IMR-90 (cell line): ENCODE data around the gene COL27A1.

Experiments used
- BHLHE40 ChIP-seq: fragments of 150-350 bp; IDR thresholded peaks from 2 replicates; pipeline ENCODE4 v1.6.1; 2016; ENCODE audit warnings: mild to moderate bottlenecking, low read depth, low read length
- CTCF ChIP-seq: conservative IDR thresholded peaks from 2 replicates; pipeline ENCODE4 v1.5.1; 2012; ENCODE audit warnings: mild to moderate bottlenecking, low read depth, low read length, improper control_type of control experiment
- FOS ChIP-seq: fragments of 150-350 bp; IDR thresholded peaks from 2 replicates; pipeline ENCODE4 v1.6.1; 2016; ENCODE audit warnings: low read depth, low read length
- POLR2A ChIP-seq: IDR thresholded peaks from 2 replicates; pipeline ENCODE4 v1.6.1; 2012; ENCODE audit warnings: mild to moderate bottlenecking, low read depth, low read length
- RAD21 ChIP-seq: IDR thresholded peaks from 2 replicates; pipeline ENCODE4 v1.6.1; 2012; ENCODE audit warnings: low read length, improper control_type of control experiment
- RFX5 ChIP-seq: IDR thresholded peaks from 2 replicates; pipeline ENCODE4 v1.8.0; 2012; ENCODE audit warnings: low read depth, mild to moderate bottlenecking, low read length, moderate library complexity
- SMC3 ChIP-seq: fragments of 150-350 bp; IDR thresholded peaks from 2 replicates; pipeline ENCODE4 v1.6.1; 2016; ENCODE audit warnings: low read depth, mild to moderate bottlenecking, antibody characterized with exemption, low read length, moderate library complexity

- TF ChIP-seq SMC3 (no peak), POLR2A (no peak), RAD21 (no peak), FOS (no peak), CTCF (no peak), BHLHE40 (no peak), RFX5 (no peak)
Observed at GRCh38 chr9:114164191-114164794, 9.0 kb downstream of the COL27A1 start.
